Measurements from ENCODE around the gene CYSLTR2. TPM values are rescaled to one million over a fixed set of nuclear protein-coding genes. Genes with fewer than 3 reads are reported as not detected.
"Not testable (repeated sequence)": the region's sequence is repeated elsewhere in the genome, so short reads cannot be mapped to it uniquely, and the experiment has no call there.

Gene CYSLTR2
- total RNA-seq, 1 experiment from 2014 or later = not detected

DNA sequence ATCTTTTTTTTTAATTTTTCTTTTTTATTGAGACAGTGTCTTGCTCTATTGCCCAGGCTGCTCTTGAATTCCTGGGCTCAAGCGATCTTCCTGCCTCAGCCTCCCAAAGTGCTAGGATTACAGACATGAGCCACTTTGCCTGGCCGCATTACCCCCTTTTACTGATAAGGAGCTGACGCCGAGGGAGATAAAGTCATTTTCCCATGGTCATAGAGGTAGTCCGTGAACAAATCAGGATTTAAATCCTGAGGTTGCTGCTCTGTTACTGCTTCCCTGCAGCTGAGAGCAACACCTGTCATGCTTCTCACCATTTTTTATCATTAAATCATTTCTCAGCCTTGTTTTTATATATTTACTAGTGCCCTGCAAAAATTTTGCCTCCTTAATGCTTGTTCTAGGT is 7.4 kb downstream of the CYSLTR2 start:
- no peaks in the 10 kb centered on the region for H3K4me1 ChIP-seq (replicated peaks; ENCODE audit: insufficient read depth)
- H2AFZ ChIP-seq = no peak overlapping the region
- no peak for DNase-seq
- H3K9me3 ChIP-seq (ENCODE audit: insufficient read depth, low read depth) = no peaks in the 10 kb centered on the region
- no peaks in the 10 kb centered on the region for H3K79me2 ChIP-seq (ENCODE audit: low read depth)
- no peak overlapping the region for H3K4me3 ChIP-seq
- no peaks in the 10 kb centered on the region for H3K9me2 ChIP-seq (ENCODE audit: insufficient read depth)
- H3F3A ChIP-seq (ENCODE audit: insufficient read depth, low read depth) = no peaks in the 10 kb centered on the region
- no peak overlapping the region for H3K4me2 ChIP-seq
- no peaks in the 10 kb centered on the region for H3K27me3 ChIP-seq (ENCODE audit: insufficient read depth, low read depth)
- ChIA-PET CTCF (no interaction called here), POLR2A (ENCODE audit: unreplicated experiment) (no interaction called here)
- TF ChIP-seq, protein P1, sequence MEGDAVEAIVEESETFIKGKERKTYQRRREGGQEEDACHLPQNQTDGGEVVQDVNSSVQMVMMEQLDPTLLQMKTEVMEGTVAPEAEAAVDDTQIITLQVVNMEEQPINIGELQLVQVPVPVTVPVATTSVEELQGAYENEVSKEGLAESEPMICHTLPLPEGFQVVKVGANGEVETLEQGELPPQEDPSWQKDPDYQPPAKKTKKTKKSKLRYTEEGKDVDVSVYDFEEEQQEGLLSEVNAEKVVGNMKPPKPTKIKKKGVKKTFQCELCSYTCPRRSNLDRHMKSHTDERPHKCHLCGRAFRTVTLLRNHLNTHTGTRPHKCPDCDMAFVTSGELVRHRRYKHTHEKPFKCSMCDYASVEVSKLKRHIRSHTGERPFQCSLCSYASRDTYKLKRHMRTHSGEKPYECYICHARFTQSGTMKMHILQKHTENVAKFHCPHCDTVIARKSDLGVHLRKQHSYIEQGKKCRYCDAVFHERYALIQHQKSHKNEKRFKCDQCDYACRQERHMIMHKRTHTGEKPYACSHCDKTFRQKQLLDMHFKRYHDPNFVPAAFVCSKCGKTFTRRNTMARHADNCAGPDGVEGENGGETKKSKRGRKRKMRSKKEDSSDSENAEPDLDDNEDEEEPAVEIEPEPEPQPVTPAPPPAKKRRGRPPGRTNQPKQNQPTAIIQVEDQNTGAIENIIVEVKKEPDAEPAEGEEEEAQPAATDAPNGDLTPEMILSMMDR (conservative IDR thresholded peaks at IDR 0.05) = no peak
- no peaks in the 10 kb centered on the region for H4K20me1 ChIP-seq (ENCODE audit: insufficient read depth)
- no peaks in the 10 kb centered on the region for H3K36me3 ChIP-seq (ENCODE audit: low read depth)
- no peak overlapping the region for H3K27ac ChIP-seq
- intact Hi-C loops (cut with micrococcal nuclease; ENCODE audit: unreplicated experiment) = no loop called here
- BruUV-seq (replicated peaks) = no TSS peak

DNA sequence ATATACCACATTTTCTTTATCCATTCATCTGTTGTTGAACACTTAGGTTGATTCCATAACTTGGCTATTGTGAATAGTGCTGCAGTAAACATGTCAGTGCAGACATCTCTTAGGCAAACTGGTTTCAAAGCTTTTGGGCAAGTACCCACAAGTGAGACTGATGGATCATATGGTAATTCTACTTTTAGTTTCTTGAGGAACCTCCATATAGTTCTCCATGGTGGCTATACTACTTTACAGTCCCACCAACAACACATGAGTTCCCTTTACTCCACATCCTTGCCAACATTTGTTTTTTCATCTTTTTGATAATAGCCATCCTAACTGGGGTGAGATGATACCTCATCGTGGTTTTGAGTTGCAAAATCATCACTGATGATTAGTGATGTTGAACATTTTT is 8.5 kb downstream of the CYSLTR2 start:
- H4K20me1 ChIP-seq (ENCODE audit: insufficient read depth) = no peaks in the 10 kb centered on the region
- H3K9me2 ChIP-seq (ENCODE audit: insufficient read depth) = no peaks in the 10 kb centered on the region
- TF ChIP-seq EZH2 (IDR thresholded peaks at IDR 0.05; ENCODE audit: low read depth) = no peak
- TF ChIP-seq, protein P1 (conservative IDR thresholded peaks at IDR 0.05) = no peak
- no peak overlapping the region for H2AFZ ChIP-seq
- no peak overlapping the region for H3K4me2 ChIP-seq
- no peaks in the 10 kb centered on the region for H3K36me3 ChIP-seq (ENCODE audit: low read depth)
- H3K4me1 ChIP-seq (replicated peaks; ENCODE audit: insufficient read depth) = no peaks in the 10 kb centered on the region
- BruUV-seq (replicated peaks) = no TSS peak
- CTCF ChIA-PET = no interaction called here
- DNase-seq = no peak
- H3K27ac ChIP-seq = no peak overlapping the region
- no peaks in the 10 kb centered on the region for H3K9me3 ChIP-seq (ENCODE audit: insufficient read depth, low read depth)
- POLR2A ChIA-PET (ENCODE audit: unreplicated experiment) = no interaction called here
- no peaks in the 10 kb centered on the region for H3F3A ChIP-seq (ENCODE audit: insufficient read depth, low read depth)
- no peaks in the 10 kb centered on the region for H3K27me3 ChIP-seq (ENCODE audit: insufficient read depth, low read depth)
- intact Hi-C loops (cut with micrococcal nuclease; ENCODE audit: unreplicated experiment) = no loop called here
- no peaks in the 10 kb centered on the region for H3K79me2 ChIP-seq (ENCODE audit: low read depth)
- H3K4me3 ChIP-seq = no peak overlapping the region

DNA sequence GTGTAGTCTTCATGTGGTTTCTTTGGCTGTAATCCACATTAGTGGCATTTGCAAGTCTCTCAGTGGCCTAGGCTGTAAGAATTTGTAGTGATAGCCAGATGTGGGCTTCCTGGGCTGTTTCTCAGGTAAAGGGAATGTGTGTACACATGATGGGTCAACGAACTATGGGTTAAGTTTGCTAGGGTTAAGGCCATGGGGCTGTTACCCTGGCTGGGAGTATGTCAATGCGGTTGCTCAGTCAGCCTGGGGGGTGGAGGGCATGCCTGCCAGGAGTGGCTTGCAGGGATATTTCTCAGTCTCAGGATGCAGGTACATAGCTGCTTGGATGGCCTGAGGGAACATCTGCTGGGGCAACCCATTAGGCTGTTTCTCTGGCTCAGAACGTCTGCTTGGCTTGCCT is 13.4 kb downstream of the CYSLTR2 start:
- Histone ChIP-seq H3K4me1 (replicated peaks; ENCODE audit: insufficient read depth) (no peaks in the 10 kb centered on the region), H3F3A (ENCODE audit: insufficient read depth, low read depth) (no peaks in the 10 kb centered on the region), H3K79me2 (ENCODE audit: low read depth) (no peaks in the 10 kb centered on the region), H3K36me3 (ENCODE audit: low read depth) (no peaks in the 10 kb centered on the region), H4K20me1 (ENCODE audit: insufficient read depth) (no peaks in the 10 kb centered on the region), H3K27ac (no peak overlapping the region), H3K9me2 (ENCODE audit: insufficient read depth) (no peaks in the 10 kb centered on the region), H3K9me3 (ENCODE audit: insufficient read depth, low read depth) (no peaks in the 10 kb centered on the region), H2AFZ (no peak overlapping the region), H3K4me3 (no peak overlapping the region), H3K4me2 (no peak overlapping the region), H3K27me3 (ENCODE audit: insufficient read depth, low read depth) (no peaks in the 10 kb centered on the region)
- ChIA-PET POLR2A (ENCODE audit: unreplicated experiment) (no interaction called here), CTCF (no interaction called here)
- no peak for DNase-seq
- BruUV-seq (replicated peaks) = no TSS peak
- intact Hi-C loops (cut with micrococcal nuclease; ENCODE audit: unreplicated experiment) = no loop called here
- TF ChIP-seq, protein P1 (conservative IDR thresholded peaks at IDR 0.05) = no peak
- no peak for TF ChIP-seq EZH2 (IDR thresholded peaks at IDR 0.05; ENCODE audit: low read depth)

DNA sequence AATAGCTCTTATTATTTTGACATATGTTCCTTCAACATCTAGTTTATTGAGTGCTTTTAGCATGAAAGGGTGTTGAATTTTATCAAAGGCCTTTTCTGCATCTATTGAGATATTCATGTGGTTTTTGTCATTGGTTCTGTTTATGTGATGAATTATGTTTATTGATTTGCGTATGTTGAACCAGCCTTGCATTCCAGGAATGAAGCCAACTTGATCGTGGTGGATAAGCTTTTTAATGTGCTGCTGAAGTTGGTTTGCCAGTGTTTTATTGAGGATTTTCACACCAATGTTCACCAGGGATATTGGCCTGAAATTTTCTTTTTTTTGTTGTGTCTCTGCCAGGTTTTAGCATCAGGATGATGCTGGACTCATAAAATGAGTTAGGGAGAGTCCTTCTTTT is 17.7 kb downstream of the CYSLTR2 start:
- H3K27ac ChIP-seq; CTCF ChIA-PET; H3K9me2 ChIP-seq (ENCODE audit: insufficient read depth); H3K27me3 ChIP-seq (ENCODE audit: insufficient read depth, low read depth); H3K4me2 ChIP-seq; H3K79me2 ChIP-seq (ENCODE audit: low read depth); intact Hi-C loops (cut with micrococcal nuclease; ENCODE audit: unreplicated experiment); H3F3A ChIP-seq (ENCODE audit: insufficient read depth, low read depth); H3K4me3 ChIP-seq; DNase-seq; BruUV-seq (replicated peaks); H4K20me1 ChIP-seq (ENCODE audit: insufficient read depth); POLR2A ChIA-PET (ENCODE audit: unreplicated experiment); H3K4me1 ChIP-seq (replicated peaks; ENCODE audit: insufficient read depth); H3K36me3 ChIP-seq (ENCODE audit: low read depth); H3K9me3 ChIP-seq (ENCODE audit: insufficient read depth, low read depth); H2AFZ ChIP-seq: not testable (repeated sequence)

Measured in PC-9 (cell line).